Measurements from ENCODE around the gene TTLL11. TPM values are rescaled to one million over a fixed set of nuclear protein-coding genes. Genes with fewer than 3 reads are reported as not detected.

TTLL11 gene
- polyA plus RNA-seq, 1 donor (not counting 4 experiments of a cell fraction or from before 2014, with no cell fraction given): 8.0 TPM

DNA sequence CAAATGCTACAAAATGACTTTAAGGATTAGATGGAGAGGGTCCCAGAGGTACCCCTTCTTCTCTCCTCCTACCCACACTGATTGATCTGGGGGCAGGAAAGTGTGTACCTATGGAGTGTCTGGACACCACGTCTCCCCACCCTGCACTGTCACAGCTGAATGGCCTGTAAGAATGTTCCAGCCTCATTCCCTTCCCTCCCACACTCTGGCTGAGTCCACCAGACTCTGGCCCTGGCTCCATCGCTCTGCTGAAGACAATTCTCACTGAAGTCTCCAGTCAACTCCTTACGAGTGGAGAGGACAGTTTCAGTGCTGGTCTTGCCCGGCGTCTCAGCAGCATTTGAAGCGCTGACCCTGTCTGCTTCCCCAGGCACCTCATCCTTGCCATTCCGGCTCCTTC is 105.8 kb downstream of the TTLL11 start:
- dilution Hi-C loops (cut with MboI; ENCODE audit: extremely low pct_ligation_motif_present, low sequenced_read_pairs): no loop called here
- Histone ChIP-seq H3K27ac (ENCODE audit: control insufficient read depth, insufficient read depth, low read length) (no peak overlapping the region), H3K27me3 (ENCODE audit: control insufficient read depth, extremely low read depth, insufficient read depth, low read length) (no peaks in the 10 kb centered on the region), H3K9me1 (ENCODE audit: control insufficient read depth, extremely low read depth, insufficient read depth, low read length) (no peaks in the 10 kb centered on the region), H3K4me1 (ENCODE audit: control insufficient read depth, extremely low read depth, insufficient read depth, low read length) (no peaks in the 10 kb centered on the region), H3K9me3 (ENCODE audit: control insufficient read depth, low read depth, low read length) (no peaks in the 10 kb centered on the region), H3K4me2 (ENCODE audit: control insufficient read depth, extremely low read depth, insufficient read depth, low read depth, low read length) (no peak overlapping the region), H3K9ac (ENCODE audit: control insufficient read depth, extremely low read depth, insufficient read depth, low read length) (no peak overlapping the region), H2AFZ (ENCODE audit: control insufficient read depth, low read length) (no peak overlapping the region), H4K20me1 (ENCODE audit: control insufficient read depth, extremely low read depth, insufficient read depth, low read length) (no peaks in the 10 kb centered on the region), H3K4me3 (ENCODE audit: control insufficient read depth in 2 of 3, extremely low read depth in 1 of 3, insufficient read depth in 2 of 3, low read depth in 1 of 3, low read length in 3 of 3) (no peak overlapping the region), H3K36me3 (ENCODE audit: control insufficient read depth in 2 of 2, extremely low read depth in 1 of 2, insufficient read depth in 2 of 2, low read length in 2 of 2) (peaks cover 0 to 3% of the 10 kb centered on the region in 2 experiments), H3K79me2 (ENCODE audit: control insufficient read depth, insufficient read depth, low read length) (no peaks in the 10 kb centered on the region)
- DNase-seq (ENCODE audit: low read depth, low spot score) (no peak), FAIRE-seq (no peak)
- TF ChIP-seq, protein P1, sequence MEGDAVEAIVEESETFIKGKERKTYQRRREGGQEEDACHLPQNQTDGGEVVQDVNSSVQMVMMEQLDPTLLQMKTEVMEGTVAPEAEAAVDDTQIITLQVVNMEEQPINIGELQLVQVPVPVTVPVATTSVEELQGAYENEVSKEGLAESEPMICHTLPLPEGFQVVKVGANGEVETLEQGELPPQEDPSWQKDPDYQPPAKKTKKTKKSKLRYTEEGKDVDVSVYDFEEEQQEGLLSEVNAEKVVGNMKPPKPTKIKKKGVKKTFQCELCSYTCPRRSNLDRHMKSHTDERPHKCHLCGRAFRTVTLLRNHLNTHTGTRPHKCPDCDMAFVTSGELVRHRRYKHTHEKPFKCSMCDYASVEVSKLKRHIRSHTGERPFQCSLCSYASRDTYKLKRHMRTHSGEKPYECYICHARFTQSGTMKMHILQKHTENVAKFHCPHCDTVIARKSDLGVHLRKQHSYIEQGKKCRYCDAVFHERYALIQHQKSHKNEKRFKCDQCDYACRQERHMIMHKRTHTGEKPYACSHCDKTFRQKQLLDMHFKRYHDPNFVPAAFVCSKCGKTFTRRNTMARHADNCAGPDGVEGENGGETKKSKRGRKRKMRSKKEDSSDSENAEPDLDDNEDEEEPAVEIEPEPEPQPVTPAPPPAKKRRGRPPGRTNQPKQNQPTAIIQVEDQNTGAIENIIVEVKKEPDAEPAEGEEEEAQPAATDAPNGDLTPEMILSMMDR (optimal IDR thresholded peaks at IDR 0.05 in 1 of 3, IDR thresholded peaks at IDR 0.05 in 1 of 3, conservative IDR thresholded peaks at IDR 0.05 in 1 of 3; ENCODE audit: extremely low read depth in 1 of 3, insufficient read depth in 2 of 3, low read length in 3 of 3): no peak
- TF ChIP-seq EZH2 (IDR thresholded peaks at IDR 0.05; ENCODE audit: low read length): no peak

DNA sequence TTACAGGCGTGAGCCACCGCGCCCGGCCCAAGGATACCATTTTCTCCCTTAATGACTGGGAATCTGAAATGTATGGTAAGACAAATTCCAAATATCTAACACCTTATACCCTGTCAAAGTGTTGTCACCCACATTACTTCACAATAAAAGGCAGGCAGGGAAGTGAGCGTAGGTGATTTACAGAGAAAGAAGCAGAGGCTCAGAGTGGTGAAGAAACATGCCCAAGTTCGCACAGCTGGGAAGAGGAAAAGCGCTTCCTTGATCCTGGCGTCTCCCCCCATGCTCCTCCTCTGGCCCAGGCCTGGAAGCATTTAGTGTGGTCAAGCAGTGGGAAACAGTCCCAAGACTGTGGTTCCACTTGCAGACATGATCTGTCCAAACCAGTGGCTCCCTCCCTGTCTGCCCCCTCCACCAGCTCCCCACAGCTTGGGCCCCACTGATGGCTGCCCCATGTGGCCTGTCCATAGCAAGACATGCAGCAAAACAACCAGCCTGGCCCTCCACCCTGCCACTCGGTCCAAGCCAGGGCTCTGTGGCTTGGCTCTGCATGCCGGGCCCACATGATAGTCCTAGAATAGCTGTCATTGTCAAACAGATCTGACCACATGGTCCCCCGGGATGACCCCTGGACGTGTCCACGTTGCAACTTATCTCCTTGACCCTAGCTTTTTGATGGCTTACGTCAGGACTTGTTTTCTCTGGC is 107.2 kb downstream of the TTLL11 start:
- Histone ChIP-seq H3K27ac (ENCODE audit: control insufficient read depth, insufficient read depth, low read length) (no peak overlapping the region), H3K4me3 (ENCODE audit: control insufficient read depth in 2 of 3, extremely low read depth in 1 of 3, insufficient read depth in 2 of 3, low read depth in 1 of 3, low read length in 3 of 3) (no peak overlapping the region), H2AFZ (ENCODE audit: control insufficient read depth, low read length) (no peak overlapping the region), H3K27me3 (ENCODE audit: control insufficient read depth, extremely low read depth, insufficient read depth, low read length) (no peaks in the 10 kb centered on the region), H3K9me3 (ENCODE audit: control insufficient read depth, low read depth, low read length) (no peaks in the 10 kb centered on the region), H3K79me2 (ENCODE audit: control insufficient read depth, insufficient read depth, low read length) (no peaks in the 10 kb centered on the region), H3K9me1 (ENCODE audit: control insufficient read depth, extremely low read depth, insufficient read depth, low read length) (no peaks in the 10 kb centered on the region), H3K4me1 (ENCODE audit: control insufficient read depth, extremely low read depth, insufficient read depth, low read length) (no peaks in the 10 kb centered on the region), H4K20me1 (ENCODE audit: control insufficient read depth, extremely low read depth, insufficient read depth, low read length) (no peaks in the 10 kb centered on the region), H3K36me3 (ENCODE audit: control insufficient read depth in 2 of 2, extremely low read depth in 1 of 2, insufficient read depth in 2 of 2, low read length in 2 of 2) (peaks cover 0 to 3% of the 10 kb centered on the region in 2 experiments), H3K4me2 (ENCODE audit: control insufficient read depth, extremely low read depth, insufficient read depth, low read depth, low read length) (no peak overlapping the region), H3K9ac (ENCODE audit: control insufficient read depth, extremely low read depth, insufficient read depth, low read length) (no peak overlapping the region)
- no peak for TF ChIP-seq EZH2 (IDR thresholded peaks at IDR 0.05; ENCODE audit: low read length)
- TF ChIP-seq, protein P1 (optimal IDR thresholded peaks at IDR 0.05 in 1 of 3, IDR thresholded peaks at IDR 0.05 in 1 of 3, conservative IDR thresholded peaks at IDR 0.05 in 1 of 3; ENCODE audit: extremely low read depth in 1 of 3, insufficient read depth in 2 of 3, low read length in 3 of 3): no peak
- DNase-seq (ENCODE audit: low read depth, low spot score) (no peak), FAIRE-seq (no peak)
- dilution Hi-C loops (cut with MboI; ENCODE audit: extremely low pct_ligation_motif_present, low sequenced_read_pairs): no loop called here

All from keratinocyte (primary cell).